SK-MEL-5 (cell line): ENCODE measurements around the gene COLEC11. TPM values are rescaled to one million over a fixed set of nuclear protein-coding genes. Genes with fewer than 3 reads are reported as not detected.
"Not testable (repeated sequence)": the region's sequence is repeated elsewhere in the genome, so short reads cannot be mapped to it uniquely, and the experiment has no call there.

ENCODE experiments used
- DNase-seq: peaks from one replicate; pipeline ENCODE4 v3.0.0-alpha.2; 2016; ENCODE audit warnings: low read depth, low spot score
- in situ Hi-C: cut with HindIII; loops from 2 replicates; pipeline ENCODE4 v1.10.0; 2016; ENCODE audit warnings: low sequenced_read_pairs, high pct_unique_total_duplicates, low pct_unique_long_range_greater_than_20kb
- total RNA-seq: library from RNA; depleted of rRNA; stranded (reverse); fragments of >200 nt; shearing (Covaris generic); gene quantifications from 2 replicates; pipeline ENCODE4 v1.2.3, GENCODE V29; 2014

COLEC11 gene
- total RNA-seq, 1 experiment from 2014 or later: not detected

DNA sequence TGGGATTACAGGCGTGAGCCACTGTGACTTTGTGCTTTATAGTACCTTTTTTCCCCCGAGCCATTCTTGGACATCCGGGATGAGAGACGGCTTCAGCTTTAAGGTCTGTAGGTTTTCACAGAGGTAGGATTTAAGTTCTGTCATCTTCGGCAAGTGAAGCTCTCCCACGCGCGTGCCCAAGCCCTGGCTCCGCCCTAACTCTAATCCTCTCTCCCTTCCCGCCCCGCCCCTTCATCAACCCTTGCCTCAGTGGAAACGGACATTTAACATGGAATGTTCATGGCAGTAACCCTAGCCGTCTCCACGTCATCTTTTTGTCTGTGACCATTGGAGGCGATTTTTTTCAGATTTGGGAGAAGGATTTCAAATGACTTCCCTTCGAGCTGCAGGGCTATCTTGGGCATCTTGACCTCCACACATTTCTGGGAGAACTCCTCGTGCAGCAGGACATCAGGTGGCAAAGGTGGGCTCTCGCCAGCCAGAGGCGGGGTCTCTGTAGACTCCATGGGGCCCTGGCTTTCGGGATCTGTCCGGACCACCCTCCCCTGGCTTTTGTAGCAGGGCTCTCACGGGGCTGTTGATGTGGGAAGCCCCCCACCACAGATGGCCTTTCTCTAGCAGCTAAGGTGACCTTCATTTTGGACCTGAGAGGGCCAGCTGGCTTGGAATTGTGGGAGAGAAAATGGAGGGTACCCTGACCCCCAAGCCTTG lies 6.8 kb downstream of the COLEC11 start:
- DNase-seq: no peak
- in situ Hi-C loops: no loop called here

DNA sequence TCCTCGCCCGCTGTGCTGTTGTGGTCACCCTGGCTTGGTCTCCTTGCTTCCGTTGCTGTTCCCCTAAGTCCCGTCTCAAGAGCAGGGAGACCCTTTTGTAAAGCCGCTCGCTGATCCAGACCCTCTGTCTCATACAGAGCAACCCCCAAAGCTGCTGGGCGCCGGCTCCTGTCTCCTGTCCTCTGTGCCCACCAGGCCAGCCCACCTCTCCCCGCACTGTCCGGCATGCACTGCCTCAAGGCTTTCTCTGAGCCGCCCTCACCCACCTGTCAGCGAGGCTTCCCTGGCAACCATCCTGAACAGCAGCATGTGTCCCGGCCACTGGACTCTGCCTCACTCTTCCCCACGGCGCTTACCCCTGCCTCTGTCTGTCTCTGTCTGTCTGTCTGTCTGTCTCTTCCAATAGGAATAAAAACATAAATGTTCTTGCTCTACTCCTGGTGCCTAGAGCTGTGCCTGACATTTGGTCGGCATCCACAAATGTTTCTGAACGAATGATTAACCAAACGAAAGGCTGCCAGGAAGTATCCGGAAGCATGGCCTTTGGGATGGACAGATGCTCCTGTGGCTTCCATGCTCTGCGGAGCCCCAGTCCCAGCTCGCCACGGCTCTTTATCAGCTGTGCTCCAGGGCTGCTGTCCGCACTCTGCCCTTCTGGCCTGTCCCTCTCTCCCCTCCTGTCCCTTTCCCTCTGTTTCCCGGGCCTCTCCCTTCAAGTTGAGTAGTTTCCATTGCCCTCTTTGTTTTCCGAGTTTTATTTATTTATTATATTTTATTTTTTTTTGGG lies 7.8 kb downstream of the COLEC11 start:
- in situ Hi-C loops: no loop called here
- DNase-seq: no peak

DNA sequence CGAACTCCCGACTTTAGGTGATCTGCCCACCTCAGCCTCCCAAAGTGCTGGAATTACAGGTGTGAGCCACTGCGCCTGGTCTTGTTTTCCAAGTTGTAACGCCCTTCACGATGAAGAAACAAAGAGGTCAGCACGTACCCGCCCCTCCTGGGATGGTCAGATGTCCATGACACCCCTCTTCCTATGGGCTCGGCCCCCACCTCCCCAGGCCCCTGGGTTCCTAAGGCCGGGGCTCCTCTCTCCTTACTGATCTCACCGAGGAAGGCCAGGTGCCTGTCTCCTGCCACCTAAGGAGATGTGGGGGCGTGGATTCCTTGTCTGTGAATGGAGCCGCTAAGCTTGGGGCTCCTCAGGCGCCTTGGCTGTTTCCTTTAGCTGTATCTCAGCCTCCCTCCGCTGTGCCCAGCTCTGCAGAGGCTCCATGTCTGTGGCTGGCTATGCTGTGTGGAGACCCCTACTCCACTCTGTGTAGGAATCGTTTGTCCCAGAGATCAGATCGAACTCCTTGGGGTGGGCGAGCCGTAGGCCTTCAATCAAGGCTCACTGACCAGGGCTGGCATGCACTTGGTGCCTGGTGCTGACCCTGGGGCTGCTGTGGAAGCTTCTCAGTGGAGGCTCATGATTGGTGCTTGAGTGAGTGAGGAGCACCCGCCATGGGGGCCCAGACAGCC lies 8.8 kb downstream of the COLEC11 start:
- DNase-seq: no peak
- in situ Hi-C loops: no loop called here

DNA sequence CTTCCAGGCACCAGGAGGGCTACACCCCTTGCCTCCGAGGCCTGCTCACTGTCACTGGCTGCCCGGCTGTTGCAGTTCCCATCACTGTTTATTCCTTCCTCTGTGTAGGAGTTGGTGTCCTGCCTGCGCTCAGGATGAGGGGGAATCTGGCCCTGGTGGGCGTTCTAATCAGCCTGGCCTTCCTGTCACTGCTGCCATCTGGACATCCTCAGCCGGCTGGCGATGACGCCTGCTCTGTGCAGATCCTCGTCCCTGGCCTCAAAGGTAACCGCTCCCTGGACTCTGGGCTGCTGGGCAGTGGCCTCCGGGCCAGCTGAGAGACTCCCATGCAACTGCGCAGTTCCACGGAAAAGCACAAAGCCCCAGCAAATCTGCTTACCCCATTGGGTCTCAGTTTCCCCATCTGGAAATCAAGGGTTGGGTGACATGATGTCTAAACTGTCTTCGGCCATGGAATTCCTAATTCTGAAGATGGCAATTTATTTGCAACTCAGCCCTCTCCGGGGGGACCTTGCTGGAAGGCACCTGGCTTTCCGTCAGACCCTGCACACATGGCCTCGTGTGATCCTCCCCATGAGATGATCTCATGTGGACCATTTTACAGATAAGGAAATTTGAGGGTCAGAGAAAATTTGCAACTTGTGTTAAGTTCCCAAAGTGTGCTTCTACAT lies 9.4 kb downstream of the COLEC11 start:
- DNase-seq: no peak
- in situ Hi-C loops: no loop called here

DNA sequence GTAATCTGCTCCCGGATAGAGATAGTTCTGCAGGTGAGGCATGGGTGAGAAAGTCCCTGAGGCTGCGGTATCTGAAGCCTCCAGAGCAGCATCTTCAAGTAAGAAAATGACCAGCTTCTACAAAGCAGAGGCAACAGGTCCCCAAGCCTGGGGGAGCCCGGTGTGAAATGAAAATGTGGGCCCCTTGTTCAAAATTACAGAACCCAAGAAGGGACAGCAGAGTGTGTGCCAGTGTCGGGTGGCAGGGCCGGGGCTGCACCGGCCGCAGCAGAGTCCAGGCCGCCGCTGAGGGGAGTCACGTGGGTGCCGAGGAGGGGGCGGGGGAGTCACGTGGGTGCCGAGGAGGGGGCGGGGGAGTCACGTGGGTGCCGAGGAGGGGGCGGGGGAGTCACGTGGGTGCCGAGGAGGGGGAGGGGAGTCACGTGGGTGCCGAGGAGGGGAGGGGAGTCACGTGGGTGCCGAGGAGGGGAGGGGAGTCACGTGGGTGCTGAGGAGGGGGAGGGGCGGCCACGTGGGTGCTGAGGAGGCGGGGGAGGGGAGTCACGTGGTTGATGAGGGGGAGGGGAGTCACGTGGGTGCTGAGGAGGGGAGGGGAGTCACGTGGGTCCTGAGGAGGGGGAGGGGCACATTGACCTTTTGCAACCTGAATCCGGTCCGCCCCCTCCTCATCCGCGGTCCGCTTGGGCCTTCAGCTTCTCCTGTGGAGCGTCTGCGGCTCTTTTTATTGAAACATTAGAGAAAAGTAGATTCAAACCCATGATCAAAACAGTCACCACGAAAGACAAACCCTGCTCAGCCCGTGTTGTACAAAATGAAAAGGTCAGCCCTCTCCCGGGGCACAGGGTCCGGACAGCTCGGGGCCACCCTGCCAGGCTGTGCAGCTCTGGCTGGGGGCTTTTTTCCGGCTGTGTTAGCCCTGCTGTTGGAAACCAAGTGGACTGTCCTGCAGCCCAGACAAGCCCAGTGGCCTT lies 10.4 kb downstream of the COLEC11 start:
- in situ Hi-C loops: no loop called here
- peak; percentile 22 for DNase-seq

DNA sequence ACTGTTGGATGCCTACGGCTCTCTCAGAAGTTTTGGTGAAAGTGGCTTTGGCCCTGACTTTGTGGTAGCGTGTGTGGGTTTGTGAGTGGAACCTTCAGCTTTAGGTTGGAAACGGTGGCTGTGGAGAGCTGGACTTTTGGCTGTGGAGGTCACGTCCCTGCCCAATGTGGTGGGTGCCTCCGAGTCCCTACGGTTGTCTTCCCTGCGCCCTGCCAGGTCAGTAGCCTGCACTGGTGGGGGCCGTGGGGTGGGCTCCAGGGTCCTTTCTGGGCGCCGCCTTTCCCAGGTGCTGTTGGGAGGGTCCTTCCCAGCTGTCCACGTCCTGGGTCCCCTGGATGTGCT lies 11.1 kb downstream of the COLEC11 start:
- DNase-seq: no peak
- in situ Hi-C loops: no loop called here

DNA sequence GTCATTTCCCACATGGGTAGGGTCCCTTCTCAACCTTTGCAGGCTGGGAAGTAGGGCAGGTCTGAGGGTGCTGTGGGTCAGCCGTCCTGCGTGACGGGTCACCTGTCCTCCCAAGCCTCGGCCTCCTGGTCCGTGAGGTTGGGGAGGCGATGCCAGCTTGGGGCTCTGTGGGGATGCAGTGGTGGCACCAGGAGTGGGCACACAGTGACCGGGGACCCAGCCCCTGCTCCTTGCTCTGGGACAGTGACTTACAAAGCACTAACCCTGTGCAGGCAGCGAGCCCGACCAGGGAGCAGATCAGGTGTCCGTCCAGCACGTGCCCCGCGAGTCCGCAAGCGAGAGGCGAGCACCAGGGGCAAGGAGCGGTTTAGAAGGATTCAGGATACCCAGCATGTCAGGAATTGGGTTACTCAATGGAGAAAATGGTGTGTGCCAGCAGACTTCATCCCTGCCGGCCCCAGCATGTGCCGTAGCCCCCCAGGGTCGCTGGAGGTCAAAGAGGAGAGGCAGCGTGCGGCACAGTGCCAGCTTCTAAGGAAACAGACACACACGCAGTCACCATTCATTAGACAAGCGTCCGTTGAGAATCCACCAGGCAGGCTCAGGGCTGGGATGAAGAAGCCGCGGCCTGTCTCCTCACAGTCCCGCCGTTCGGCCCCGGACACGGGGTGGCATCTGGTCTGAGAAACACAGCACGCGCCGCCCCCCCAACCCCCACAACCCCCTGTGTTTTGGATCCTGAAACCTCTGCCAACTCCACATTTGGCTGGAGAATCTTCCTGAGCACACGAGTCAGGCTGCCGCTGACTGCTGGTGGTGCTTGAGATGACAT lies 11.7 kb downstream of the COLEC11 start:
- no peak for DNase-seq
- in situ Hi-C loops: no loop called here

DNA sequence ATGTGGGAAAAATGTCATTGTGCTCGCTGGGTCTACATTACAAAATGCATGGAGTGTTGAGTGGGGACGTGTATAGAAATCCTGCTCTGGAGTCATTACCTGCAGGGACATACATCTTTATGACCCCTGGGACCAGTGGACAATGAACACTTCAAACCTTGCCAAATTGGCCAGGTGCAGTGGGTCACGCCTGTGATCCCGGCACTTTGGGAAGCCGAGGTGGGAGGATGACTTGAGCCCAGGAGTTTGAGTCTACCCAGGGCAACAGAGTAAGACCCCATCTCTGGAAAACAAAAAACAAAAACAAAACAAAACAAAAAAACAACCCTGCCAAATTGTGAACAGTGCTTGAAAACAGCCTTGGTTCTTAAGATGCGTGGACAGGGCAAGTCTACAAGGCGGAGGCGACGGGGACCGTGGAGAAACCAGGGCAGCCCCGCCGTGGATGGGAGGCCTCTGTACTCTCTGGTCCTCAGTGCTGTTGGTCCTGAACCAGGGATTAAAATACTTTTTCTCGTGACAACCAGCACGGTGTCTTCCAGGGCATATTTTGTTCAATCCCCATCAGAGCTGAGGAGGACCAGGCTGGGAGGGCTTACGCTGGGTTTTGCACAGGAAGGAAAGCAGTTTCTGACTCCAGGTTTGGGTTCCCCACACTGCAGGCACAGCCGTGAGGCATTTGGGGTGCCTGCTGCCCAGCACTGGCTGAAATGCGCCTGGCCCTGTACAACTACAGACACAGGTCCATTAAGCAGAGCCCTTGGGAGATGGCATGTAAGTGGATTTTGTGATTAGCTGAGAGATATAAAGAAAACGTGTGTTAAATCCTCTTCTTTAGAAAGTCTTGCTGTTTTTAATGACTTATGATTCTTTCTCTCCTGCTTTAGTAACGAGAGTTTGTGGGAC lies 13.7 kb downstream of the COLEC11 start:
- no peak for DNase-seq
- in situ Hi-C loops: no loop called here

DNA sequence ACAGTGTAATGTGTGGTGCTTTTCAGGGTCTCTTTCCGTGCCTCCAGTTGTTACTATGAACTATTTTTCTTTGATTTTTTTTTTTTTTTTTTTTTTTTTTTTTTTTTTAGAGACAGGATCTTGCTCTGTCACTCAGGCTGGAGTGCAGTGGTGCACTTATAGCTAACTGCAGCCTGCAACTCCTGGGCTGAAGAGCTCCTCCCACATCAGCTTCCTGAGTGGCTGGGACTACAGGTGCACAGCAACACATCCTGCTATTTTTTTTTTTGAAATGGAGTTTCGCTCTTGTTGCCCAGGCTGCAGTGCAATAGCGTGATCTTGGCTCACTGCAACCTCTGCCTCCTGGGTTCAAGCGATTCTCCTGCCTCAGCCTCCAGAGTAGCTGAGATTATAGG lies 14.4 kb downstream of the COLEC11 start:
- DNase-seq, in situ Hi-C loops: not testable (repeated sequence)

DNA sequence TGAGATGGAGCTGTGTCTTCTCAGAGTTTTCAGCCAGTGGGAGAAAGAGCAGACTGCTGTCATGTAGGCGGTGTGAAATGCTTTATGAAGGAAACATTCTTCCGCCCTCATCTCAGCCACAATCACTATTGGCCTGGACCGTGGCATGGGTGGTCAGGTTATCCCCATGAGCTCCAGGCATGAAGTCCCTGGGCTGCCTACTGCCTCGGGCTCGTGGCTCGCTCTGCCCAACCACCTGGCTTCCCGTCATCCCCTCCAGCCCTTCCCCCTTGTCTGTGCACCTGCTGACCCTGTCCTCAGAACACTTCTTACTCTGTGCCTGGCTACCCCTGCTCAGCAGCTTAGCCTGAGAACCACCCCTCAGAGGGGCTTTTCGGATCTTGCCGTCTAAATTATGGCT lies 15.5 kb downstream of the COLEC11 start:
- DNase-seq: no peak
- in situ Hi-C loops: no loop called here

DNA sequence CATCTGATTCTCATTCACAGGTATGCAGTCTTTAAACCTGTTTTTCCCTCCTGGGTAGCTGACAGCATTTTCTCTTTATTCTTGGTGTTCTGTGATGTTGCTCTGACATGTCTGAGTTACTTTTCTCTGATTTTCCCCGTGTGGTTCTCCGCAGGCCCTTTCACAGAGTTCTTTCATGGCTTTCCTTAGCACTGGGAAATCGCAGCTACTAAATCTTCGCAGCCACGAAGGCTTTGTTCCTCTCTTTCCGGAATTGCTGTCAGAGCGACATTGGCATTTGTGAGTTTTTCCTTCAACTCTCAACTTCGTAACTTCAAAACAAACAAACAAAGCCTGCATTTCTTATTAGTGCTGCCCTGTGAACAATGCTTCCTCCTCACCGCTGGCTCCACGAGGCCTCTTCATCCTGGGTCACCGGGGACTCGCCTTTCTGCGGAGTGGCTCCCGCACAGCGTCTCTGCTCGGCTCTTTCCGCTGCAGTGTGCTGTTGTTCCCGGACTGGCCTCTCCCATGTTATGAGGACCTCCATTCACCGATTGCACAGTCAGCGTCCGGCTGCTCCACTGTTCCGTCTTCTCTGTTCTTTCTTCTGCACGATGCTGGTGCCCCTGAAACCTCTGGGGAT lies 16.1 kb downstream of the COLEC11 start:
- in situ Hi-C loops: no loop called here
- no peak for DNase-seq

DNA sequence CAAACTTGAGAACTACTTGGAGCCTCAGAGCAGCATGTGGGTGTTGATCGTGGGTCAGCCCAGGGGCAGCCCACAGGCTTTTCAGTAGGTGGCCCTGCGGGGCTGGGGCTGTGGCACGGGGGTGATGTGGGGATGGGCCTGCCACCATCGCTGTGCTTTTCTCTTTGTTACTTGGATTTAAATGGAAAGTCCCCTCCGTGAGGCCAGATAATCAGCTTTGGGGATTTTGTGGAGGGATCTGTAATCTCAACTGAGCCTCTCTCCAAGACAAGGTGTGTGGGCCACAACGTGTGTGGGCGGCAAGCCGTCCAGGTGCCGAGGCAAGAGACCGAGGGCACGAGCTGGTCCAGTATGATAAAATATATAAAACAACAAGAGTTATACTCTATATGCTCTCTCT lies 16.7 kb downstream of the COLEC11 start:
- in situ Hi-C loops: no loop called here

DNA sequence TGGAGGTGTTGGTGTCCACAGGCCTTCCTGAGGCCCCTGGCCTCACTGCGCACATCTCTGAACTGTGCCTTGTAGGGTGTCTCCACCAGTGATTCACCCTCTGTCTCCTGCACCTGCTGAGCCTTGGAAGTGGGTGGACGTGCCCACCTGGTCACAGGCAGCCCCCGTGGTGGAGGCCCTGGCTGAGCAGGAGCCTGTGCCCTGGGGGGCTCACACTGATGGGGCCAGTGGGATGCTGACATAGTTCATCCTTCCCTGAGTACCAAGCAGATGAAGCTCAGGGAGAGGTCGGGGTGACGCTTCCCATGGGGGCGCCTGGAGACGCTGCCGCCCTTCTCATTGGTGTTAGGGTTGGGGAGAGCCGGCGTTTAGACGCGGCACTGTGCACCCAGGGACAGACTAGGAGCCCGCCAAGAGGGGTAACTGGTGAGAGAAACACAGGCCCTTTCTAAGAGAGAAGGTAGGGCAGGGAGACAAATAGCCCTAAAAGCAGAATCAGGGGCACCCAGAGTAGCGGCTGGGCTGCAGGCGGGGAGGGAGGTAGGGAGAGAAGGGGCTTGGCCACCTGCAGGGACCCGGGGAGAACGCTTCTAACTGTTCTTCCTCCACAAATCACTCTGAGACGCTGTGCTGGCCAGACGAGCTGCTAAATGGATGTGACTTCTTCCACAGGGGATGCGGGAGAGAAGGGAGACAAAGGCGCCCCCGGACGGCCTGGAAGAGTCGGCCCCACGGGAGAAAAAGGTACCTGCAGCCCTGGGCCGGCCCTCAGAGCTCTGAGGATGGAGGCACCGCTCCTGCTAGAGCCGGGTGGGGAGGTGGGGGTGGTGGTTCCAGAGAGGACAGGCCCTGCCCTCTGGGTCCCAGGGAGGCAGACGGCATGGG lies 18.0 kb downstream of the COLEC11 start:
- in situ Hi-C loops: no loop called here
- no peak for DNase-seq

More for the DNA sequence above, 16.7 kb downstream of the COLEC11 start:
- DNase-seq: no peak

DNA sequence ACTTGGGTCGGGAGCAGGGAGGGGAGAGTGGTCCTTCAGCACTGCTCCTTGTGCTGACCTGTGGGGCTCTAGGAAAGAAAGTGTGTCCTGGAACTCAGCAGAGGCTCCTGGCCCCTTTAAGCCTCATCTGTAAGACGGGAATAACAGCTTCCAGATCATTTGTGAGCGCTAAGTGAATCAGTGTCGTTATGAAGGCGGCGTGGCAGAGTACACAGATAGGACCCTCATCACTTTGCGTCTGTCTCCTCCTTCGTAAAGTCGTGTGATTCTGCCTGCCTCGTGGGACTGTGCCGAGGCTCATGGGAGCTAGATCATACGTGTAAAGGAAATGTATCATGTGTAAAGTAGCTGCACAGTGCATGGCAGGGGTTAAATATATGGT lies 18.6 kb downstream of the COLEC11 start:
- no peak for DNase-seq

More for the DNA sequence above, 18.6 kb downstream of the COLEC11 start:
- in situ Hi-C loops: no loop called here
